ENCODE data around the gene RPUSD1.

The RPUSD1 gene

DNA sequence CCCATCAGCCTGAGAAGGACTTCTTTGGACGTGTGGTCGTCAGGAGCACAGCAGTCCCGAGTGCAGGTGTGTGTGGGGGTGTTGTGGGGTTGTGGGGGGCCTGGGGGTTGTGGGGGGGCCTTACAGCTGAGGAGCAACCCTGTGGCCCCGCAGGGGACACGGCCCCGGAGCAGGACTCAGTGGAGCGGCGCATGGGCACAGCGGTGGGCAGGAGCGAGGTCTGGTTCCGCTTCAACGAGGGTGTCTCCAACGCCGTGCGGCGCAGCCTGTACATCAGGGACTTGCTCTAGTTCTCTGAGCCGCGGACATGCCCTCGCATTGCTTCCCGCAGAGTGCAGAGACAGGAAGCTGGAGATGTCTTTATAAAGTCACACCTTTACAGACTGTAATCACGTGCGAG lies 9.5 kb upstream of the RPUSD1 start:
- DNase-seq, result no peak

DNA sequence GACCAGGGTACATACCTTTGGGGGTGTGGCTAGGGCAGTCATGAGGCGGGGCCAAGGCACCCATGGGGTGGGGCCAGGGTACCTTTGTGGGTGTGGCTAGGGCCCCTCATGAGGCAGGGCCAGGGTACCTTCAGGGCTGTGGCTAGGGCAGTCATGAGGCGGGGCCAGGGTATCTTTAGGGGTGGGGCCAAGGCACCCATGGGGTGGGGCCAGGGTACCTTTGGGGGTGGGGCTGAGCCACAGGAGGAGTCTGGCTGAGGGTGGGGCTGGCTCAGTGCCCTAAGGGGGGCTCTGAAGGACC lies 8.9 kb upstream of the RPUSD1 start:
- DNase-seq, result no peak

DNA sequence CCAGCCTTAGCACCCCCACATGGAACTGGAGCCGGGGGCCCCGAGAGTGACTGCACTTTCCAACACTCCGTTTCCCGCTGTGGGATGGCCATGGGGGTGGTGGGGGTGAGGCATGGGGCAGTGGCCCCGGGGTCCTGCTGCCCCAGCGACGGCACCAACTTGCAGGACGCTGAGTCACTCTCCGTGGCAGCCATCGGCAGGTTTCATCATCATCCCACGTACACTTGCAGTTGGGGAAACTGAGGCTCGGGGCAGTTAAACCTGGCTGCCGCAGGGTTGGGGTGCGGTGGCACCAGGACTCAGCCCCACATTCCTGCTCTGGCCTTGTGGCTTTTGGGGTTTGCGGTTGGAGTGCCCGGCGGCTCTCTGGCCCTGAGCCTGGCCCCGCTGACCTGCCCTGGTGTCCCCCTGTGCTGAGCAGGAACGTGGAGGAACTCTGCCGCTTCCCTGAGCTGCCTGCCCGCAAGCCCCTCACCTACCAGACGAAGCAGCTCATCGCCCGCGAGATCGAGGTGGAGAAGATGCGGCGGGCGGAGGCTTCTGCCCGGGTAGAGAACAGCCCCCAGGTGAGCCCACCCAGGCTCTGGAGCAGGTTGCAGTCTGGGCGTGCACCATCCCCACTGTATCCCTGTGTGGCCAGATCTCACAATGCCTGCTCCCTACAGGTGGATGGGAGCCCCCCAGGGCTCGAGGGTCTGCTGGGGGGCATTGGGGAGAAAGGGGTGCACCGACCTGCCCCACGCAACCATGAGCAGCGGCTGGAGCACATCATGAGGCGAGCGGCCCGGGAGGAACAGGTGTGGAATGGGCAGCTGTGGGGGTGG lies 8.3 kb upstream of the RPUSD1 start:
- DNase-seq, result no peak

DNA sequence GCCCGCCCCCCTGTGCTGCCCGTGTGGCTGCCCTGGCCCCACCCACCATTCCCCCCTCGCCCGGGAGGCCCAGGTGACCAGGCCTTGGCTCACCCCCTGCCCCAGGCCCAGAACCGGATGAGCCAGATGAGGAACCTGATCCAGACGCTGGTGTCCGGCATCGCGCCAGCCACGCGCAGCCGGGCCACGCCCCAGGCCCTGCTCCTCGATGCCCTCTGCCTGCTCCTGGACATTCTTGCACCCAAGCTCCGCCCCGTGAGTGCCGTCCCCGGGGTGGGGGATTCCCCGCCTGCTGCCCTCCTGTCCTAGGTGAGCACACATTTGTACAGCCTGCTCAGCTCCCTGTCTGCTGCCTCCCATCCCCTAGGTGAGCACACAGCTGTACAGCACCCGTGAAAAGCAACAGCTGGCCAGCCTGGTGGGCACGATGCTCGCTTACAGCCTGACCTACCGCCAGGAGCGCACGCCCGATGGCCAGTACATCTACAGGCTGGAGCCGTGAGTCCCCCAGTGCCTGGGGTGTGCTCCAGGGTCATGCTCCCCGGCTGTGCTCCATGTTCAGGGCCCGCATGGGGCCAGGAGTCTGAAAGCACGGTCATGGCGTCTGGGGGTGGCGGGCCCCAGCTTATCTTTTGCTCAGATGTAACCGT lies 7.5 kb upstream of the RPUSD1 start:
- no peak for DNase-seq

DNA sequence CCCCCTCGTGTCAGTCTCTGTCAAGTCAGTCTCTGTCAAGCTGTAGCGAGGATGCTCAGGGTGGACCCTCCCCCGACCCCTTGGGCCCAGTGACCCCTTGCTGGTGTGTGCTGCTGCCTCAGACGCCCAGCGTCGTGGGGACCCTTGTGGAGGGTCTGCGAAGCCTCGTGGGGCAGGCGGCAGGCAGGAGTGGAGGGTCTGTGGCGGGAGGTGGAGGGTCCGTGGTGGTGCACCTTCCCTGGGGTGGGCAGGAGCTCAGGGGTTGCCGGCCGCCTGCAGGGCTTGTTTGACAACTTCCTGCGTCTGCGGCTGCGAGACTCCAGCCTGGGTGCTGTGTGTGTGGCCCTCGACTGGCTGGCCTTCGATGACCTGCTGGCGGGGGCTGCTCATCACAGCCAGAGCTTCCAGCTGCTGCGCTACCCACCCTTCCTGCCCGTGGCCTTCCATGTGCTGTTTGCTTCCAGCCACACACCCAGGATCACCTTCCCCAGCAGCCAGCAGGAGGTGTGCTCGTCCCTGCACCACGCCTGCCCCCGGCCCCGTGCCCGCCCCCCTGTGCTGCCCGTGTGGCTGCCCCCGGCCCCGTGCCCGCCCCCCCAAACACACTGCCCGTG lies 6.8 kb upstream of the RPUSD1 start:
- no peak for DNase-seq

DNA sequence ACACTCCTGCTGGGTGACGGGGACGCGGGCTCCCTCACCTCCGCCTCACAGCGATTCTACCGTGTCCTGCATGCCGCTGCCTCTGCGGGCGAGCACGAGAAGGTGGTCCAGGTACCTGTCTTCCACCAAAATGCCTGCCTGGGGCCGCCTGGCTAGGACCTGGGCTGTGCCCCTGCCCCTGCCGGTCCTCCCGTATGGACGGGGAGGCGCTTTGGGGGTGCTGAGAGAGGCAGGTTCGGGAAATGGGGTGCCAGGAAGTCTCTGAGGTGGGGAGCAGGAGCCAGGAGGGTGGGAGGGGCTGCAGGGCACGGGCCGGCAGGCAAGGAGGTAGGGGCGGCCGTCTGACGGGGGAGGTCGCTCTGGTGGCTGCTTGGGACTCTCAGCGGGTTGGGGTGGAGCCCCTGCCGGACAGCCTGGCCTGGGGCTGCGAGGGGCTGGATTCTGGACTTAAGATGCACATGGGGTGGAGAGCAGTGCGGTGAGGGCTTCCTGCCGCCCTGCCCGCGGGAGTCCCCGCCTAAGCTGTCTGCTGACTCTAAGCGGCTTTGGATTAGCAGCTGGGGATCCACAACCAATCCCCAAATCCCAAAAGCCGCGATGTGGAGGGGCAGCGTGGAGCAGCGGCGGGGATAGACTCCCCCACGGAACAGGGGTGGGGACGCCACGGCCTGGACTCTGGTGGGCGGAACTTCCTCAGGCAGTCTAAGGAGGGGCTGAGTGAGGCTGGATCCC lies 6.1 kb upstream of the RPUSD1 start:
- DNase-seq, result no peak

DNA sequence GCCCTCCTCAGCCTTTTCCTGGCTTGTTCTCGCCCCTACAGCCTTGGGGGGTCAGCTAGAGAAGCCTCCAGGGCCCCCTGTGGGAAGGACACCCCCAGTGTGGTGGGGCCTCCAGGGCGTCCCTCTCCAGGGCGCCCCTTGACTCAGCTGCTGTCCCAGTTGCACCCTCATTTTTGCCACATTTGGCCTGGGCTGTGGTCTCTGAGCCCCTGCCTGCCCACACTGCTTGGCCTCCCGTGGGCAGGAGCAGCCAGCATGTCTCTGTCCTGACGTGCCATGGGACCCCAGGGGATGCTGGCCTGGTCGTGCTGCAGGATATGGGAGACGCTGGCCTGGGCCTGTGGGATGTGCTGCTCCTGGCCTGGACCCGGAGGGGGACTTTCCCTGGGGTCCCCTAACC lies 5.2 kb upstream of the RPUSD1 start:
- no peak for DNase-seq

DNA sequence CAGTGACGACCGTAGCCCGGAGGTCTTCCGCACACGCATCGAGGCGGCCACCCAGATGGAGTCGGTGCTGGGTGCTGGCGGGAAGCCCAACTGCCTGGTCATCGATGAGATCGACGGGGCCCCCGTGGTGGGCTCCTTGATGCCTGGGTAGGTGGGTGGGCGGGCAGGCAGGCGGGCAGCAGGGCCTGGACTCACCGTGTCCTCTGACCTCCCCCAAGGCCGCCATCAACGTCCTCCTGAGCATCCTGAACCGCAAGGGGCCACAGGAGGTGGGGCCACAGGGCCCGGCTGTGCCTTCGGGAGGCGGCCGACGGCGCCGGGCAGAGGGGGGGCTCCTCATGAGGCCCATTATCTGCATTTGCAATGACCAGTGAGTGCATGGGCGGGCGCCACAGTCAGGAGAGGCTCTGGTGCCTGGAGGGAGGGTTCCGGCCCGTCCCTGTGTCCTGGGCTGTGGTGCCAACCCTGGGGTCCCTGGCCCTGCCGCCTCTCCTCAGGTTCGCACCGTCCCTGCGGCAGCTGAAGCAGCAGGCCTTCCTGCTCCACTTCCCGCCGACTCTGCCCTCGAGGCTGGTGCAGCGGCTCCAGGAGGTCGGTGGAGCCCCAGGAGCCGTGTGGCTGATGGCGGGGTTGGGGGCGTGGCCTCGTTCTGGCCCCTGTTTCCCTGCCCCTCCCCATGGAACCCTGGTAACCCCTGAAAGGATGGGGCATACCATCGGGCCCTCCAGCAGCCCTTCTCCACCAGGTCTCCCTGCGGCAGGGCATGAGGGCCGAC lies 4.2 kb upstream of the RPUSD1 start:
- no peak for DNase-seq

DNA sequence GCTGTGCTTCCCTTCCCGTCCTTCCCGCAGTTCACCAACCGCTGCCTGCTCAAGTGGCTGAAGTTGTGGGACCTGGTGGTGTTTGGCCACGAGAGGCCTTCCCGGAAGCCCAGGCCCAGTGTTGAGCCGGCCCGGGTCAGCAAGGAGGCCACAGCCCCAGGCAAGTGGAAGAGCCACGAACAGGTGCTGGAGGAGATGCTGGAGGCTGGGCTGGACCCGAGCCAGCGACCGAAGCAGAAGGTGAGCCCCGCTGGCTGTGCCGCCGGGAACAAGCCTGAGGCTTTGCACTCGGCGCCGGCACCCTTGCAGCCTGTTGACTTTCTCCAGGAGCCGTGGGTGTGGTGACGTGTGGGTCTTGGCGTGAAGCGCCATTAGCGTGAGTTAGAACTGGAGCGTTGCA lies 3.0 kb upstream of the RPUSD1 start:
- no peak for DNase-seq

DNA sequence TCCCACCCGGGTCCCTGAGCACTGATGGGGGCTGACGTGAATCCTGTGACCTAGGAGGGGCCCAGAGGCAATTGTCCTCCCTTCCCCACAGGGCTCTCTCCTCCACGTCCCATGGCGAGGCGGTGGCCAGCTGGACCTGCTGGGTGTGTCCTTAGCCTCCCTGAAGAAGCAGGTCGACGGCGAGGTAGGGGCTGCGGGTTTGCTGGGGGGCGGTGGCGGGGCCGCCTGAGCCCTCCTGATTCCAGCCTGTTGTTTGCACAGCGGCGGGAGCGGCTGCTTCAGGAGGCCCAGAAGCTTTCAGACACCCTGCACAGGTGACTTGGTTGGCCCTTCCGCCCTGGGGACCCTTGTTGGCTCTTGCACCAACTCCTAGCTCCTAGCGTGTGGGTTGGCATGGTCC lies 1.9 kb upstream of the RPUSD1 start:
- no peak for DNase-seq

DNA sequence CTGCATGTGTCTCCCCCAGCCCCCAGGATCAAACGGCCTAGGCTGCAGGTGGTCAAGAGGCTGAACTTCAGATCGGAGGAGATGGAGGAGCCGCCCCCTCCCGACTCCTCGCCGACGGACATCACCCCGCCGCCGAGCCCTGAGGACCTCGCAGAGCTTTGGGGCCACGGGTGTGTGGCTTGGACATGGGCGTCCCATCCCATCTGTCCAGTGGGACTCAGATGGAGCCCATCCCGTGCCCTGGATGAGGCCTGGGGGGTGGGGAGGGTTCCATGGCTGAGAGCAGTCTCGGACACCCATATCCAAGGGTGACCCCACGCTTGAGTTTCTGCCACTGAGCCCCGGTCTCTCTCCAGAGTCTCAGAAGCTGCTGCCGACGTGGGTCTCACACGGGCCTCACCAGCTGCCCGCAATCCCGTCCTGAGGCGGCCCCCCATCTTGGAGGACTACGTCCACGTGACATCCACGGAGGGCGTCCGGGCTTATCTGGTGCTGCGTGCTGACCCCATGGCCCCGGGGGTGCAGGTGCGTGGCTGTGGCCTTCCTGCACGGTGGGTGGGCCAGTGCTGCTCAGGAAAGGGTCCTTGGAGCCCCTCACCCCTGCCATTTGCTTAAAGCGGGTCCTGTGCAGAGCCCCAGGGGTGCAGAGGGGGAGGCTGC lies 1.1 kb upstream of the RPUSD1 start:
- DNase-seq, result no peak

DNA sequence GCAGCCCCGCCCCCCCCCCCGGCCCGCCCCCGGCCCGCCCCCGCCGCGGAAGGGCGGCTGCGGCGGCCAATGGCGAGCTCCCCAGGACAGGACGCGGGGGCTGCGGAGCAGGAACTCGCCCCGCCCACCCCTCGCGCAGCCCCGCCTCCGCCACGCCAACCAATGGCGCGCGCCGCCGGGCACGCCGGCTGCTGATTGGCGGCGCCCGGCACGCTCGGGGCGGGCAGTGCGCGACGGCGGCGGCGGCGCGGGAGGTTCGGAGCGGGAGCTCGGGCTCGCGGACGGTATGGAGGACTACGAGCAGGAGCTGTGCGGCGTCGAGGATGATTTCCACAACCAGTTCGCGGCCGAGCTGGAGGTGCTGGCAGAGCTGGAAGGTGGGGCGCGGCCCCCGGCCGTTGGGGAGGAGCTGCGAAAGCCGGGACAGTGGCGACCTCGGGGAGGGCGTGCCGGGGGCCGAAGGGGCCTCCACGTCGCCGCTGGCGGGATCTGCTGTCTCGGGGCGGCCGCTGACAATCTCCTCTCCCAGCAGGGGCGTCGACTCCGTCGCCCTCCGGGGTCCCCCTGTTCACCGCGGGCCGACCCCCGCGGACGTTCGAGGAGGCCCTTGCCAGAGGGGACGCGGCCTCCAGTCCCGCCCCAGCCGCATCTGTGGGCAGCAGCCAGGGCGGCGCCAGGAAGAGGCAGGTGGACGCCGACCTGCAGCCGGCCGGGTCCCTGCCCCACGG lies 382 bp upstream of the RPUSD1 start, which contains the start of gene CHTF18:
Gene CHTF18, plus strand, starts transcription at position 222 of the 728 bp plus-strand sequence. Its CDS starts 65 bp downstream, at position 287.
- DNase-seq, result peak; percentile 81

DNA sequence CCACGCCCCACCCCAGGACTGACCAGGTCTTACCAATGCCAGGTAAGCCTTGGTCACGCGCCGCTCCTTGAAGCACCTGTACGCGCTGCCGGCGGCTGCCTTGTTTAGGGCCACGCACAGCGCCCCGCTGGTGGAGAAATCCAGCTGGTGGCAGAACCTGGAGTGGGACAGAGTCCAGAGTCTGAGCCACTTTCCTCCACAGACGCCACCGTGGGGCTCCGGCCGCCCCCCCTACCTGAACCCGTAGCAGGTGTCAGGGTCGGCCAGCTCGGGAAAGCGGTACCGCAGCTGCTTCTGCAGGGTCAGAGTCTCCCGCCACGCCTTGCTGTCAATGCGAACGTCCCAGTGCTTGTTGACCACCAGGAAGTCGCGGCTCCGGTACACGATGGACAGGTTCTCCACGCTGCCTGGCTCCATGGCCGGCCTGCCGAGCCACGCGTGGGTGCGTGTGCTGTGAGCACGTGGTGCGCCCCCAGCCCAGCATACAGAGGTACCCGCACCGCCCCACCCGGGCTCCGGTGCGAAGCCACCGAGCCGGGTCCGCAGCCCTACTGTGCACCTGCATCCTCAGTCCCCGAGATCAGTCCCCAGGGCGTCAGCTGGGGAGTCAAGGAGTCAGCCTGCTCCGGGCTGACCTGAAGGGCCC lies 737 bp downstream of the RPUSD1 start:
- no peak for DNase-seq

DNA sequence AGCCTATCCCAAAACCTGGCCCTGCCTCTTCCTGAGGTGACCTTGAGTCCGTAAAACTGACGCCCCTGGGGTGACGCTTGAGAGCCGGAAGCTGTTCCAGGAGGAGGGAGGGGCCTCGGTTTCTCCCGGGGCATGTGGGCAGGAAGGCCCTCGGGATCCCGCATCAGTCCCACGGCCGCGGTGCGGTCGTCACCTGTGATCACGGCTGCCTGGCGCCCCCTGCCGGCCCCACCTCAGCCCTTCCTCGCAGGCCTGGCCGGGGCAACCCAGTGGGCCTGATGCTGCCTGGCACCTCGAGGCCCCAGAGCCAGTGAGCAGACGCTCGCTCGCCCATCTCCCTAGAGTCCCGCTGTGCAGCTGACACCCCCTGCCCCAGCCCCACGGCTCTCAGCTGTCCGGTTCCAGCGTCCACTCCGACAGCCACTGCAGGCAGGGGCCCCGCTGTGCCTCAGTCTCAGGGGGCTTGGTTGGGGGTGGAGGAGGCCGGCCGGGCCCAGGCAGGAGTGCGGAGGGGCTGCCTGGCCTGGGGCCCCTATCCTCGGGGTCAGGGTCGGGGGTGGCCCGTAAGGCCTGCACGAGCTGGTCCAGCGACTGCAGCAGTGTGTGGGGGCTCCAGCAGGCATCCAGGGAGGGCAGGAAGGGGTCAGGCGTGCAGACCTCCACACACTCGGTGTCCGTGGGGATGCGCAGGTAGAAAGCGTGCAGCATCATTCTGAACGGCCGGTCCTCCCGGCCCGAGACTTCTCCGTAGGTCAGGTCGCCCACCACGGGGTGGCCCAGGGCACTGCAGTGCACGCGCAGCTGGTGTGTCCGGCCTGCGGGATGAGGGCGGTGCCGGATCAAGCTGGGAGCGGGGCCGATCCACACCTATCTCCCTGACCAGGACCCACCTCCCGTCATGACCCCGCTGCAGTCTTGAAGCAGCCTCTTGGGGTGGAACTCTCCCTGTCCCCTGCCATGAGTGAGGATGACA lies 2.3 kb downstream of the RPUSD1 start:
- DNase-seq, result peak; percentile 16

DNA sequence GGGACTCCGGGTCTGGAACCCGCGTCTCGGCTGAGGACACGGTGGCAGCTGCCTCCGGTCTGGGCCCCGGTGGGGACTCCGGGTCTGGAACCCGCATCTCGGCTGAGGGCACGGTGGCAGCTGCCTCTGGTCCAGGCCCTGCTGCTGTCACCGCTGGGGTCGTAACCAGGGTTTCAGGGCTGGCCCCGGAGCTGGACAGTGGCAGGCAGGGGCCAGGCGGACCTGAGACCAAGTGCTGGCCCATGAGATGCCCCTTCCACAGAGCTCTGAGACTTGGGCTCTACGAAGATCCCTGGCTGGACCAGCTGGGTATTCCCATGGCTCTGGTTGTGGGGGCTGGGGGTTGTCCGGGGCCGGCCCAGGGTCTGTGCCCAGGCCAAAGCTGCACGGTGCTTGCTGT lies 3.8 kb downstream of the RPUSD1 start:
- DNase-seq, result no peak

DNA sequence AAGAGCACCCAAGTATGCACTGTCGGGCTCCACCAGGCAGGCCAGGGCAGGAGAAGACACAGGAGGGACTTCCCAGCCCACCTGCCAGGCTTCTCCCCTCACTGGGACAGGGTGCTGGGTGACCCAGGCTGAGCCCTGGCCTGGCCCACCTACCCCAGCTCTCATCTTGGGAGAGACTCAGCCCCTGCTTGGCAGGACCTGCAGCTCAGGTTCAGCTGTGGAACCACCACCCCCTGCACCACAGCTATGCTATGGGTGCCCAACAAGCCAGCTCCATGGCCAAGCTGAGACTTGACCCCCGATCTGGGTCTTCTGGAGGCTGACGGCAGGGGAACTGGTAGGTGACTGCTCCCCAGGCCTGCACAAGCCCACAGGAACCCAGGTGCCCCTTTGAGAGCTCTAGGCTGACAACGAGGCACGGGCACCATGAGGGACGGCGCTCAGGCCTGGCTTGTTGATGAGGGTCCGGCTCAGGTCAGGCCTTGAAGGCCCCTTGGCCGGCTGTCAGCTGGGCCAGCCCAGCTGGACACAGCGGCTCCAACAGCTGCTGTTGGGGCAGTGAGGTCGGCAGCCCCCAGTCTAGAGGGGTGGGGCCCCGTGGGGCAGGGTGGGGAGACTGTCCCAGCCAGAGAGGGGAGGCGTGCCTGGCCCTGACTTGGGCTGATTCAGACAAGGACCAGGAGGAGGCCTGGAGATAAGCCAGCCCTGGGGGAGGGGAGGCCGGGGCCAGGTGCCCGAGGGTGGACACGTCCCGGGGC lies 4.6 kb downstream of the RPUSD1 start:
- DNase-seq, result no peak

DNA sequence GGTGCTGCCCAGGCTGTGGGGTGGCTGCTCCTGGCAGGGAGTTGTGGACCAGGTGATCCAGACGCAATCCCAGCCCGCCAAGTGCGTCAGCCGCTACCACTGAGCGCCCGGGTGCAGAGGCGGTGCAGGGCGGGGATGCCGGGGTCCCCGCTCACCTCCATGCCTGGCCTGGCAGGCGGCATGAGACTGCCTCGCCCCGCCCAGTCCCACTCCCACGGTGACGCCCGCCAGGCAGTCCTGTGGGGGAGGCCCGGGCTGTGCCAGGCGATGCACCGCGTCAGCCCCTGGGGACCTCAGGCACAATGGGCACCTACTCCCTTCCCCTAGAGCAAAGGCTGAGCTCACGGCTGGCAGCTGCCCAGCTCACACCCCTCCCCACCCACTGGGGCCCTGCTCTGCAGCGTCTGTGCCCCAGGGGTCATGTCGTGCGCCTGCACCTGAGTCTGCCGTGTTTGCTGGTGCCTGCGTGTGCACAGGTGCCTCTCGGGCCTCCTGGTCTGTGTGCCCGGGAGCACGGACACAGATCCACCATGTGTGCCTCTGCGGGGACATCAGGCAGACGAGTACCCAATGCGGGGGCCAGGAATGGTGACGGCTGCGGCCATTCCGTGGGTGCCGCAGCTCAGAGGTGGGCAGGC lies 5.3 kb downstream of the RPUSD1 start:
- no peak for DNase-seq

DNA sequence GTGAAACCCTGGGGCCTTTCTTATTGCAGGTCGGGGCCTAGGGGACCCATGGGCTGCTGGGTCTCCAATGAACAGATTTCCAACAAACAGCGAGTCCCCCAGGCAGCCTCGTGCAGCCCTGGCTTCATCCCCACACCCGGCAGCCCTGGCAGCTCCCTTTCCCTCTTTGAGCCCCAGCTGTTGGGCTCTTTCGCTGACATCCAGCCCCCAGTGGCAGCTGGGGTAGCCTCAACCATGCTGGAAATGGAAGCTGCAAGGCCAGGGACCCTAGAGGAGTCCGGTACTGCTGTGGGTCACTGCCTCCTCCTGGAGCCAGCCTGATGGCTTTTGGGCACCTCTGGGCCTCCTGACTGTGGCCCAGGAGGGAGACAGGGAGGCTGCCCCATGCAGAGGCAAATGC lies 5.9 kb downstream of the RPUSD1 start:
- no peak for DNase-seq
